ENCODE measurements around the gene IFNW1. TPM values are rescaled to one million over a fixed set of nuclear protein-coding genes. Genes with fewer than 3 reads are reported as not detected.

IFNW1 gene
- total RNA-seq, 1 experiment from 2014 or later = not detected

DNA sequence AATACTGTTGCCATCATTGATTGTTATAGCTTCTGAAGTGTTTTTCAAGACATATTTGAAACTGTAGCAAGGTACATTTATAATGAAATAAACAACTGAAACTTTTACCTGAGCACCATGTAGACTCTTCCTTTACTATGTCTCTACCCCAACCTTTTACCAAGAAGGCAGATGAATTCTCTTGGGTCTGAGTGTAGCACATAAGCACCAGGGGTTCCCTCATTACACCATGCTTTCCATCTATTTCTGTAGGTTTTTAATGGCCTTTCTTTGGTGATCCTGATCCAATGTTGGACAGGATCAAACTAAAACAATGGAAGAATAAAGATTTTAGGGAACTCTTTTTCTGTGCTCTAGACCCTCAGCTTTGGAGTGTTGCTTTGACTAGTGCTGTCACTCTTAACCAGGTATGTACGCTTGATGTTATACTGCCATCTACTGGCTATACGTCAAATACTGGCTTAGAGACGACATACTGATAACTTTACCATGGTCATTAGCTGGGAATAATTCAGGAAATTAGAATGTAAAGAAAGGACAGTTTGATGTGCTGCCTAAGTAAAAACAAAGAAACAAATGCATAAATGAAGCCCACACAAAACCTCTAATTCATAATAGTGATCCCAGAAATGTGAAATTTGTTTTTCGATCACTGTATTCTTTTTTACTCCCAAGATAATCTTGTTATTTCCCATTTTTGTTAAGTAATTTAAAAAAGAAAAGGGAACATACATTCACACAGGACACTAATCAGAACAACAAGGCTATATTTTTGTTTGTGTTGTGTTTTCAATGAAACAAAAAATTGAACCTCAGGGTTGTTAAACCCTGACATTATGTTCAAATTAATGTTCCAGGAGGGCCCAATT is 30.7 kb downstream of the IFNW1 start:
- intact Hi-C loops (cut with micrococcal nuclease; ENCODE audit: unreplicated experiment) = loop anchor here (5.0 kb wide), 2 partner anchors 489 to 1184 kb away; partner anchors contain the start of gene MLLT3
- Histone ChIP-seq H3K9me3 (ENCODE audit: control insufficient read depth, insufficient read depth, low read depth, low read length) (no peaks in the 10 kb centered on the region), H3K27ac (ENCODE audit: low read length) (no peak overlapping the region), H3K4me3 (ENCODE audit: low read depth in 2 of 2, low read length in 2 of 2) (no peak overlapping the region), H3K27me3 (ENCODE audit: control insufficient read depth, insufficient read depth, low read length) (no peaks in the 10 kb centered on the region), H3K36me3 (ENCODE audit: control insufficient read depth, insufficient read depth, low read length) (no peaks in the 10 kb centered on the region), H3K4me1 (ENCODE audit: control insufficient read depth, insufficient read depth, low read length) (no peaks in the 10 kb centered on the region)
- ChIA-PET CTCF (interaction anchor here (0.5 kb wide), 1 partner anchor 197 kb away, joined by 4 read pairs; no protein-coding TSS in a partner anchor), POLR2A (no interaction called here)
- peak; percentile 74; the same call in 1 of the 2 replicates for ATAC-seq
- peak; percentile 36 for DNase-seq (ENCODE audit: low read depth, low spot score)
- BruUV-seq (replicated peaks) = no TSS peak
- TF ChIP-seq, protein P1, sequence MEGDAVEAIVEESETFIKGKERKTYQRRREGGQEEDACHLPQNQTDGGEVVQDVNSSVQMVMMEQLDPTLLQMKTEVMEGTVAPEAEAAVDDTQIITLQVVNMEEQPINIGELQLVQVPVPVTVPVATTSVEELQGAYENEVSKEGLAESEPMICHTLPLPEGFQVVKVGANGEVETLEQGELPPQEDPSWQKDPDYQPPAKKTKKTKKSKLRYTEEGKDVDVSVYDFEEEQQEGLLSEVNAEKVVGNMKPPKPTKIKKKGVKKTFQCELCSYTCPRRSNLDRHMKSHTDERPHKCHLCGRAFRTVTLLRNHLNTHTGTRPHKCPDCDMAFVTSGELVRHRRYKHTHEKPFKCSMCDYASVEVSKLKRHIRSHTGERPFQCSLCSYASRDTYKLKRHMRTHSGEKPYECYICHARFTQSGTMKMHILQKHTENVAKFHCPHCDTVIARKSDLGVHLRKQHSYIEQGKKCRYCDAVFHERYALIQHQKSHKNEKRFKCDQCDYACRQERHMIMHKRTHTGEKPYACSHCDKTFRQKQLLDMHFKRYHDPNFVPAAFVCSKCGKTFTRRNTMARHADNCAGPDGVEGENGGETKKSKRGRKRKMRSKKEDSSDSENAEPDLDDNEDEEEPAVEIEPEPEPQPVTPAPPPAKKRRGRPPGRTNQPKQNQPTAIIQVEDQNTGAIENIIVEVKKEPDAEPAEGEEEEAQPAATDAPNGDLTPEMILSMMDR (IDR thresholded peaks at IDR 0.05) = peak; percentile 51; the same call in 1 of the 2 replicates
- TF ChIP-seq, protein P2, sequence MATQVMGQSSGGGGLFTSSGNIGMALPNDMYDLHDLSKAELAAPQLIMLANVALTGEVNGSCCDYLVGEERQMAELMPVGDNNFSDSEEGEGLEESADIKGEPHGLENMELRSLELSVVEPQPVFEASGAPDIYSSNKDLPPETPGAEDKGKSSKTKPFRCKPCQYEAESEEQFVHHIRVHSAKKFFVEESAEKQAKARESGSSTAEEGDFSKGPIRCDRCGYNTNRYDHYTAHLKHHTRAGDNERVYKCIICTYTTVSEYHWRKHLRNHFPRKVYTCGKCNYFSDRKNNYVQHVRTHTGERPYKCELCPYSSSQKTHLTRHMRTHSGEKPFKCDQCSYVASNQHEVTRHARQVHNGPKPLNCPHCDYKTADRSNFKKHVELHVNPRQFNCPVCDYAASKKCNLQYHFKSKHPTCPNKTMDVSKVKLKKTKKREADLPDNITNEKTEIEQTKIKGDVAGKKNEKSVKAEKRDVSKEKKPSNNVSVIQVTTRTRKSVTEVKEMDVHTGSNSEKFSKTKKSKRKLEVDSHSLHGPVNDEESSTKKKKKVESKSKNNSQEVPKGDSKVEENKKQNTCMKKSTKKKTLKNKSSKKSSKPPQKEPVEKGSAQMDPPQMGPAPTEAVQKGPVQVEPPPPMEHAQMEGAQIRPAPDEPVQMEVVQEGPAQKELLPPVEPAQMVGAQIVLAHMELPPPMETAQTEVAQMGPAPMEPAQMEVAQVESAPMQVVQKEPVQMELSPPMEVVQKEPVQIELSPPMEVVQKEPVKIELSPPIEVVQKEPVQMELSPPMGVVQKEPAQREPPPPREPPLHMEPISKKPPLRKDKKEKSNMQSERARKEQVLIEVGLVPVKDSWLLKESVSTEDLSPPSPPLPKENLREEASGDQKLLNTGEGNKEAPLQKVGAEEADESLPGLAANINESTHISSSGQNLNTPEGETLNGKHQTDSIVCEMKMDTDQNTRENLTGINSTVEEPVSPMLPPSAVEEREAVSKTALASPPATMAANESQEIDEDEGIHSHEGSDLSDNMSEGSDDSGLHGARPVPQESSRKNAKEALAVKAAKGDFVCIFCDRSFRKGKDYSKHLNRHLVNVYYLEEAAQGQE (IDR thresholded peaks at IDR 0.05; ENCODE audit: insufficient read depth in 1 of 2, low read depth in 2 of 2, low read length in 1 of 2) = no peak
- in situ Hi-C loops (cut with HindIII; ENCODE audit: low pct_unique_long_range_greater_than_20kb, low sequenced_read_pairs) = no loop called here

DNA sequence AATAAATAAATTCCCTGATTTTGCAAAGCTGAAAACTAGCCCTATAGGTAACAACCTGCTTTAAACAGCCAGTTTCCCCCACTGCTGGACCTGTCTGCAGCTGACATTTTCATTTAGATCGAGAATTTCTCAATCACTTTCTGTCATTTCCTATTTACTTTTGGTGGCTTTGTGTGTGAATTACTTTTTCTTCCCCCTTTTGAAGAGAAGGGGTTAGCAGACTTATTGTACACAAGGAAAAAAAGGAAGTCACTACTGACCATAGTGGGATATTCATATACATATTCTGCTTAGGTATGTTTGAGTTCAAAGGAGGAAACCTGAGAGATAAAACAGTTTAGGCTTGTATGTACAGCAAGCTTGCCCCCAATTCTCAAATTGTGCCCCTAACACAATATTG is 36.8 kb downstream of the IFNW1 start:
- TF ChIP-seq, protein P1 (IDR thresholded peaks at IDR 0.05) = no peak
- no peak for TF ChIP-seq SIN3A (IDR thresholded peaks at IDR 0.05; ENCODE audit: borderline replicate concordance, insufficient read depth, low read depth, low read length)
- TF ChIP-seq TCF7L2 (IDR thresholded peaks at IDR 0.05; ENCODE audit: low read depth, low read length) = no peak
- TF ChIP-seq, protein P2 (IDR thresholded peaks at IDR 0.05; ENCODE audit: insufficient read depth in 1 of 2, low read depth in 2 of 2, low read length in 1 of 2) = no peak
- TF ChIP-seq POLR2AphosphoS5 (IDR thresholded peaks at IDR 0.05; ENCODE audit: low read depth, low read length) = no peak
- ATAC-seq (no peak), DNase-seq (ENCODE audit: low read depth, low spot score) (no peak)
- ChIA-PET CTCF (no interaction called here), POLR2A (no interaction called here)
- no TSS peak for BruUV-seq (replicated peaks)
- in situ Hi-C loops (cut with HindIII; ENCODE audit: low pct_unique_long_range_greater_than_20kb, low sequenced_read_pairs) (no loop called here), intact Hi-C loops (cut with micrococcal nuclease; ENCODE audit: unreplicated experiment) (no loop called here)
- Histone ChIP-seq H3K4me1 (ENCODE audit: control insufficient read depth, insufficient read depth, low read length) (no peaks in the 10 kb centered on the region), H3K36me3 (ENCODE audit: control insufficient read depth, insufficient read depth, low read length) (no peaks in the 10 kb centered on the region), H3K4me3 (ENCODE audit: low read depth in 2 of 2, low read length in 2 of 2) (no peak overlapping the region), H3K27me3 (ENCODE audit: control insufficient read depth, insufficient read depth, low read length) (no peaks in the 10 kb centered on the region), H3K27ac (ENCODE audit: low read length) (no peak overlapping the region), H3K9me3 (ENCODE audit: control insufficient read depth, insufficient read depth, low read depth, low read length) (no peaks in the 10 kb centered on the region)
